ENCODE results near the gene ANKS1A. TPM values are rescaled to one million over a fixed set of nuclear protein-coding genes. Genes with fewer than 3 reads are reported as not detected.

ANKS1A gene
- total RNA-seq, 2 donors from 2014 or later: 25.3 to 26.0 TPM

DNA sequence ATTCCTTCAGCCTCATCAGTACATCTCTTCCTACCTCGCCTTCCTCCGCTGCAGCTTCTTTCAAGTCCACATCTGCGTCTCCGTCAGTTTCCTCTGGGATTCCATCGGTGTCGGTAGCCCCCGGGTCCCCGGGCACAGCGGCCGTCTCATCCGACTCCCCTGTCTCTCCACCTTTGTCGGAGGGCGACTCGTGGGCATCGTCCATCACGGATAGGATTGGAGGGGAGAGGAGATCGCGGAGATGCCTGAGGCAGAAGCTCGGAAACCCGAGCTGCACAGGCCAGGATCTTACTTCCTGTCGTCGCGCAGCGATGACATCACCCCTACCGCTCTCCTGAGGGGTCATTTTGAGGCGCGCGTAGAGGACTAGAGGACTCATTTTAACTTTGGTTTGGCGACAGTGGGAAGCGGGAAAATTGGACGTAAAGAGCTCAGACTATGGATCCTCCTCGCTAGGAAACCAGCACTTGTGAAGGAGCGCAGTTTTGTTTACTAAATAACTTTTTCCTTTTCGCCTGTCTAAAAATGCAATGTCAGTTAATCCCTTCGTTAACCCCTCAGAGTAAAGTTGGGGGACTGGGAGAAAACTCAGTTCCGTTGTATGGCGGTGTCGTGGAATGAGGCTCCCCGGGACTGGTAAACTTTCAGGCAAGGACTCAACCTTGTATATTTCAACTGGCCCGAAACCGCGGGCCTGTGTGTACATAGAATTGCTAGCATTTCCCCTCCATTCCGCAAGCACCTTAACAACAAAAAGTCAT is 1.1 kb upstream of the ANKS1A start, which contains the start of gene TAF11:
TSS of gene TAF11 (minus strand) at position 290 of the 761 bp plus-strand sequence. CDS start at position 205, 85 bp downstream.
- Histone ChIP-seq H3K9me3 (no peaks in the 10 kb centered on the region), H3K36me3 (no peaks in the 10 kb centered on the region), H3K9ac (ENCODE audit: low read depth in 2 of 2, low read length in 2 of 2) (peak within 1 kb of the TSS; percentile 90 to 96), H3K4me3 (peak within 1 kb of the TSS; percentile 93), H3K27me3 (no peaks in the 10 kb centered on the region), H3K27ac (peak within 1 kb of the TSS; percentile 91), H3K4me1 (no peaks in the 10 kb centered on the region)
- peak; percentile 98 for DNase-seq
- intact Hi-C loops (cut with DNase I): no loop called here
- no peak for TF ChIP-seq CTCF (IDR thresholded peaks at IDR 0.05)

GRCh38 chr6:34888514-34888856 is 570 bp upstream of the ANKS1A start:
- H3K27ac ChIP-seq: peak overlapping the region; percentile 91
- no peaks in the 10 kb centered on the region for H3K9me3 ChIP-seq
- H3K4me3 ChIP-seq: peak overlapping the region; percentile 93
- H3K4me1 ChIP-seq: no peaks in the 10 kb centered on the region
- TF ChIP-seq CTCF (IDR thresholded peaks at IDR 0.05): no peak
- no peaks in the 10 kb centered on the region for H3K27me3 ChIP-seq
- H3K9ac ChIP-seq (ENCODE audit: low read depth in 2 of 2, low read length in 2 of 2): peak overlapping the region; percentile 60 to 90
- no peaks in the 10 kb centered on the region for H3K36me3 ChIP-seq
- no peak for DNase-seq
- intact Hi-C loops (cut with DNase I): no loop called here

DNA sequence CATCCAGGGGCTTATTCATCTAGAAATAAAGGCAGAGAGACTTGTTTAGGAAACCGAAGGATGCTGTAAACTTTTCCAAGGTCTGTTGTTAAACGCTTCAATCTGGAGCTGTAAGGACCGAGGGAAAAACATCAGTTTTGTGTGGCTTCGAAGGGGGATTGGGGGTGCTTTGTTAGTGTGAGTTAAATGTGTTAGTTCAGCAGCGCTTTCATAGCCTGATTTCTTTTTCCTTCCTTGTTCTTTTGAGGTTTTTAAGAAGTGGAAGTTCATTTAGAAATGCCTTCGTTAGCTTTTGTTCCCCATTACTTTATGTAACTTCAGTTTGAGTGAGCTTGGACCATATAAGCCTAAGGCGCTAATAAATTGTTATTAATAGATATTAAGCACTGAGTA is 1.5 kb downstream of the ANKS1A start:
- Histone ChIP-seq H3K27ac (no peak overlapping the region), H3K4me3 (peak overlapping the region; percentile 93), H3K9me3 (no peaks in the 10 kb centered on the region), H3K27me3 (no peaks in the 10 kb centered on the region), H3K36me3 (no peaks in the 10 kb centered on the region), H3K4me1 (no peaks in the 10 kb centered on the region), H3K9ac (ENCODE audit: low read depth in 2 of 2, low read length in 2 of 2) (peak overlapping the region; percentile 8 to 70)
- no peak for TF ChIP-seq CTCF (IDR thresholded peaks at IDR 0.05)
- DNase-seq: no peak
- intact Hi-C loops (cut with DNase I): no loop called here

DNA sequence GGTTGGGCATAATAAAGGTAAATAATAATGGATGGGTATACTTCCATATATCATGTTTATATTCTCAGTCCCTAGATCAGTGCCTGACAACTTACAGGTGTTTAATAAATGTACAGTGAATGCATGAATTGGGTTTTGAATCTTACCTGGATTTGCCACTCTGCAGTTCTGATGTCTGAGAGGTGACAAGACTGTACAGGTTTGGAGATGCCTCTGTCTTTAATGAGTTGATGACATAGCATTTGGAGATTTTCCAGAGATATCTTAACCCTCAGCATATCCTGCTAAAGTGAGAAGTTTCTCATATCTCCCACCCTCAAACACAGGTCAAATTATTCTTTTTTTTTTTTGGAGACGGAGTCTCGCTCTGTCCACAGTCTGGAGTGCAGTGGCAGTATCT is 2.2 kb downstream of the ANKS1A start:
- H3K36me3 ChIP-seq: no peaks in the 10 kb centered on the region
- no peaks in the 10 kb centered on the region for H3K9me3 ChIP-seq
- no peak for TF ChIP-seq CTCF (IDR thresholded peaks at IDR 0.05)
- H3K4me1 ChIP-seq: no peaks in the 10 kb centered on the region
- H3K4me3 ChIP-seq: no peak overlapping the region
- DNase-seq: no peak
- no peak overlapping the region for H3K27ac ChIP-seq
- intact Hi-C loops (cut with DNase I): no loop called here
- no peaks in the 10 kb centered on the region for H3K27me3 ChIP-seq
- H3K9ac ChIP-seq (ENCODE audit: low read depth in 2 of 2, low read length in 2 of 2): no peak overlapping the region

DNA sequence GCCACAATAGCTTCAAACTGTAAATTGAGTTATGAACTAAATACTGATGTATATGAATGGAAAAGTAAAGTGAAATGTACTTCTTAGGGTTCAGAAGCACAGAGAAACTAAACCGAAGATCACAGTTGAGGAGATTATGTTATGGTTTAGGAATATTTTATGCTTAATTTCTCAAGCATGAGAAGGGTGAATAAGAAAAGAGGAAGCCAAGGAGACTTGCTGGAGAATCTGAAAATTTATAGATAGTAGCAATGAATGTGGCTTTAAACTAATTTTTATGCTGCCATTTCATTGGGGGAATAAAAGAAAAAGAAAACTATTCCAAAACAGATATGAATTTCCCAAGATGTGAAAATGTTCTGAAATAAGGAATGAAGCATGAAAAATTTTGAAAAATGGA is 5.6 kb downstream of the ANKS1A start:
- intact Hi-C loops (cut with DNase I): no loop called here
- Histone ChIP-seq H3K9me3 (no peaks in the 10 kb centered on the region), H3K27ac (no peak overlapping the region), H3K4me1 (no peaks in the 10 kb centered on the region), H3K36me3 (no peaks in the 10 kb centered on the region), H3K4me3 (no peak overlapping the region), H3K9ac (ENCODE audit: low read depth in 2 of 2, low read length in 2 of 2) (no peak overlapping the region), H3K27me3 (no peaks in the 10 kb centered on the region)
- DNase-seq: no peak
- no peak for TF ChIP-seq CTCF (IDR thresholded peaks at IDR 0.05)

Measured in colonic mucosa (tissue), 4 donors.